ENCODE results near the gene DCK. TPM values are rescaled to one million over a fixed set of nuclear protein-coding genes. Genes with fewer than 3 reads are reported as not detected.
"Not testable (repeated sequence)": the region's sequence is repeated elsewhere in the genome, so short reads cannot be mapped to it uniquely, and the experiment has no call there.

The DCK gene
- total and polyA plus RNA-seq, 2 donors, result 49.0 to 83.1 TPM

GRCh38 chr4:71027611-71028010 is 34.2 kb downstream of the DCK start:
- Histone ChIP-seq H3K4me3 (ENCODE audit: low read length in 2 of 2) (no peak overlapping the region), H3K36me3 (ENCODE audit: control insufficient read depth in 2 of 2, insufficient read depth in 2 of 2, low read length in 1 of 2) (peaks cover 30 to 80% of the 10 kb centered on the region in 2 donors), H3K9me3 (ENCODE audit: control insufficient read depth in 2 of 2, insufficient read depth in 1 of 2, low read length in 1 of 2) (no peaks in the 10 kb centered on the region), H3K4me1 (ENCODE audit: control insufficient read depth in 2 of 2, insufficient read depth in 2 of 2, low read length in 2 of 2) (no peaks in the 10 kb centered on the region), H3K27me3 (ENCODE audit: control insufficient read depth in 2 of 2, insufficient read depth in 1 of 2, low read length in 1 of 2) (no peaks in the 10 kb centered on the region), H3K27ac (ENCODE audit: low read depth in 1 of 2, low read length in 1 of 2) (no peak overlapping the region)
- 98% methylated on average over 1 of the region's 1 CpG for WGBS
- DNase-seq (ENCODE audit: low read depth in 6 of 9, low spot score in 9 of 9), result no peak

GRCh38 chr4:71029504-71029903 is 36.1 kb downstream of the DCK start:
- no peak overlapping the region for H3K27ac ChIP-seq (ENCODE audit: low read depth in 1 of 2, low read length in 1 of 2)
- 94% methylated on average over 1 of the region's 1 CpG for WGBS
- no peak overlapping the region for H3K4me3 ChIP-seq (ENCODE audit: low read length in 2 of 2)
- H3K36me3 ChIP-seq (ENCODE audit: control insufficient read depth in 2 of 2, insufficient read depth in 2 of 2, low read length in 1 of 2), result peaks cover 41 to 77% of the 10 kb centered on the region in 2 donors
- DNase-seq (ENCODE audit: low read depth in 6 of 9, low spot score in 9 of 9), result no peak
- H3K4me1 ChIP-seq (ENCODE audit: control insufficient read depth in 2 of 2, insufficient read depth in 2 of 2, low read length in 2 of 2), result no peaks in the 10 kb centered on the region
- H3K9me3 ChIP-seq (ENCODE audit: control insufficient read depth in 2 of 2, insufficient read depth in 1 of 2, low read length in 1 of 2), result no peaks in the 10 kb centered on the region
- H3K27me3 ChIP-seq (ENCODE audit: control insufficient read depth in 2 of 2, insufficient read depth in 1 of 2, low read length in 1 of 2), result no peaks in the 10 kb centered on the region

- not testable (repeated sequence) for H3K4me3 ChIP-seq (ENCODE audit: low read length in 2 of 2); H3K27ac ChIP-seq (ENCODE audit: low read depth in 1 of 2, low read length in 1 of 2)
- peaks cover 66 to 78% of the 10 kb centered on the region in 2 donors for H3K36me3 ChIP-seq (ENCODE audit: control insufficient read depth in 2 of 2, insufficient read depth in 2 of 2, low read length in 1 of 2)
Measured at GRCh38 chr4:71032106-71032505, 38.7 kb downstream of the DCK start.

GRCh38 chr4:71045256-71045655 is 51.8 kb downstream of the DCK start:
- no peaks in the 10 kb centered on the region for H3K4me1 ChIP-seq (ENCODE audit: control insufficient read depth in 2 of 2, insufficient read depth in 2 of 2, low read length in 2 of 2)
- peaks cover 13 to 33% of the 10 kb centered on the region in 2 donors for H3K36me3 ChIP-seq (ENCODE audit: control insufficient read depth in 2 of 2, insufficient read depth in 2 of 2, low read length in 1 of 2)
- H3K27me3 ChIP-seq (ENCODE audit: control insufficient read depth in 2 of 2, insufficient read depth in 1 of 2, low read length in 1 of 2), result no peaks in the 10 kb centered on the region
- H3K4me3 ChIP-seq (ENCODE audit: low read length in 2 of 2), result no peak overlapping the region
- WGBS, result 71% methylated on average over 4 of the region's 4 CpGs
- H3K9me3 ChIP-seq (ENCODE audit: control insufficient read depth in 2 of 2, insufficient read depth in 1 of 2, low read length in 1 of 2), result peaks cover 0 to 4% of the 10 kb centered on the region in 2 donors
- no peak for DNase-seq (ENCODE audit: low read depth in 6 of 9, low spot score in 9 of 9)
- no peak overlapping the region for H3K27ac ChIP-seq (ENCODE audit: low read depth in 1 of 2, low read length in 1 of 2)

More at GRCh38 chr4:71032106-71032505, 38.7 kb downstream of the DCK start:
- 95% methylated on average over 10 of the region's 10 CpGs for WGBS
- H3K27me3 ChIP-seq (ENCODE audit: control insufficient read depth in 2 of 2, insufficient read depth in 1 of 2, low read length in 1 of 2); H3K9me3 ChIP-seq (ENCODE audit: control insufficient read depth in 2 of 2, insufficient read depth in 1 of 2, low read length in 1 of 2); DNase-seq (ENCODE audit: low read depth in 6 of 9, low spot score in 9 of 9); H3K4me1 ChIP-seq (ENCODE audit: control insufficient read depth in 2 of 2, insufficient read depth in 2 of 2, low read length in 2 of 2): not testable (repeated sequence)

DNA sequence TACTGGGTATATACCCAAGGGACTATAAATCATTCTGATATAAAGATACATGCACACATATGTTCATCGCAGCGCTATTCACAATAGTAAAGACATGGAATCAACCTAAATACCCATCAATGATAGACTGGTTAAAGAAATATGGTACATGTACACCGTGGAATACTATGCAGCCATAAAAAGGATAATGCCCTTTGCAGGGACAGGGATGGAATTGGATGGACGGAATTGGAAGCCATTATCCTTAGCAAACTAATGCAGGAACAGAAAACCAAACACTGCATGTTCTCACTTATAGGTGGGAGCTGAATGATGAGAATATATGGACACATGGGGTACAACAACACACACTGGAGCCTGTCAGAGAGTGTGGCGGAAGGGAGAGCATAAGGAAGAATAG is 55.9 kb downstream of the DCK start:
- H3K27ac ChIP-seq (ENCODE audit: low read depth in 1 of 2, low read length in 1 of 2), result no peak overlapping the region
- no peaks in the 10 kb centered on the region for H3K9me3 ChIP-seq (ENCODE audit: control insufficient read depth in 2 of 2, insufficient read depth in 1 of 2, low read length in 1 of 2)
- peaks cover 0 to 3% of the 10 kb centered on the region in 2 donors for H3K36me3 ChIP-seq (ENCODE audit: control insufficient read depth in 2 of 2, insufficient read depth in 2 of 2, low read length in 1 of 2)
- WGBS, result 89% methylated on average over 5 of the region's 5 CpGs
- no peaks in the 10 kb centered on the region for H3K4me1 ChIP-seq (ENCODE audit: control insufficient read depth in 2 of 2, insufficient read depth in 2 of 2, low read length in 2 of 2)
- H3K27me3 ChIP-seq (ENCODE audit: control insufficient read depth in 2 of 2, insufficient read depth in 1 of 2, low read length in 1 of 2), result no peaks in the 10 kb centered on the region
- DNase-seq (ENCODE audit: low read depth in 6 of 9, low spot score in 9 of 9), result no peak
- no peak overlapping the region for H3K4me3 ChIP-seq (ENCODE audit: low read length in 2 of 2)

GRCh38 chr4:71050809-71051208 is 57.4 kb downstream of the DCK start:
- H3K27ac ChIP-seq (ENCODE audit: low read depth in 1 of 2, low read length in 1 of 2), result no peak overlapping the region
- no peak overlapping the region for H3K4me3 ChIP-seq (ENCODE audit: low read length in 2 of 2)
- no peaks in the 10 kb centered on the region for H3K9me3 ChIP-seq (ENCODE audit: control insufficient read depth in 2 of 2, insufficient read depth in 1 of 2, low read length in 1 of 2)
- WGBS, result 96% methylated on average over 1 of the region's 1 CpG
- no peak for DNase-seq (ENCODE audit: low read depth in 6 of 9, low spot score in 9 of 9)
- no peaks in the 10 kb centered on the region for H3K27me3 ChIP-seq (ENCODE audit: control insufficient read depth in 2 of 2, insufficient read depth in 1 of 2, low read length in 1 of 2)
- no peaks in the 10 kb centered on the region for H3K4me1 ChIP-seq (ENCODE audit: control insufficient read depth in 2 of 2, insufficient read depth in 2 of 2, low read length in 2 of 2)
- no peaks in the 10 kb centered on the region for H3K36me3 ChIP-seq (ENCODE audit: control insufficient read depth in 2 of 2, insufficient read depth in 2 of 2, low read length in 1 of 2)

- DNase-seq (ENCODE audit: low read depth in 6 of 9, low spot score in 9 of 9), result no peak
- no peak overlapping the region for H3K4me3 ChIP-seq (ENCODE audit: low read length in 2 of 2)
- no peaks in the 10 kb centered on the region for H3K4me1 ChIP-seq (ENCODE audit: control insufficient read depth in 2 of 2, insufficient read depth in 2 of 2, low read length in 2 of 2)
- WGBS, result 83% methylated on average over 7 of the region's 7 CpGs
- no peaks in the 10 kb centered on the region for H3K9me3 ChIP-seq (ENCODE audit: control insufficient read depth in 2 of 2, insufficient read depth in 1 of 2, low read length in 1 of 2)
- no peaks in the 10 kb centered on the region for H3K36me3 ChIP-seq (ENCODE audit: control insufficient read depth in 2 of 2, insufficient read depth in 2 of 2, low read length in 1 of 2)
- H3K27ac ChIP-seq (ENCODE audit: low read depth in 1 of 2, low read length in 1 of 2), result no peak overlapping the region
- no peaks in the 10 kb centered on the region for H3K27me3 ChIP-seq (ENCODE audit: control insufficient read depth in 2 of 2, insufficient read depth in 1 of 2, low read length in 1 of 2)
Measured at GRCh38 chr4:71052034-71052433, 58.6 kb downstream of the DCK start.

GRCh38 chr4:71052716-71053115 is 59.3 kb downstream of the DCK start:
- Histone ChIP-seq H3K27ac (ENCODE audit: low read depth in 1 of 2, low read length in 1 of 2) (no peak overlapping the region), H3K27me3 (ENCODE audit: control insufficient read depth in 2 of 2, insufficient read depth in 1 of 2, low read length in 1 of 2) (no peaks in the 10 kb centered on the region), H3K36me3 (ENCODE audit: control insufficient read depth in 2 of 2, insufficient read depth in 2 of 2, low read length in 1 of 2) (no peaks in the 10 kb centered on the region), H3K4me1 (ENCODE audit: control insufficient read depth in 2 of 2, insufficient read depth in 2 of 2, low read length in 2 of 2) (no peaks in the 10 kb centered on the region), H3K4me3 (ENCODE audit: low read length in 2 of 2) (no peak overlapping the region), H3K9me3 (ENCODE audit: control insufficient read depth in 2 of 2, insufficient read depth in 1 of 2, low read length in 1 of 2) (no peaks in the 10 kb centered on the region)
- 66% methylated on average over 2 of the region's 2 CpGs for whole genome bisulfite sequencing
- no peak for DNase-seq (ENCODE audit: low read depth in 6 of 9, low spot score in 9 of 9)

- not testable (repeated sequence) for H3K4me3 ChIP-seq (ENCODE audit: low read length in 2 of 2); H3K36me3 ChIP-seq (ENCODE audit: control insufficient read depth in 2 of 2, insufficient read depth in 2 of 2, low read length in 1 of 2); H3K4me1 ChIP-seq (ENCODE audit: control insufficient read depth in 2 of 2, insufficient read depth in 2 of 2, low read length in 2 of 2); H3K9me3 ChIP-seq (ENCODE audit: control insufficient read depth in 2 of 2, insufficient read depth in 1 of 2, low read length in 1 of 2); DNase-seq (ENCODE audit: low read depth in 6 of 9, low spot score in 9 of 9); H3K27ac ChIP-seq (ENCODE audit: low read depth in 1 of 2, low read length in 1 of 2); H3K27me3 ChIP-seq (ENCODE audit: control insufficient read depth in 2 of 2, insufficient read depth in 1 of 2, low read length in 1 of 2)
- whole genome bisulfite sequencing, result no CpG with 5 or more reads among the region's 1 CpG
Measured at GRCh38 chr4:71053613-71054012, 60.2 kb downstream of the DCK start.

- H3K27ac ChIP-seq (ENCODE audit: low read depth in 1 of 2, low read length in 1 of 2); H3K4me3 ChIP-seq (ENCODE audit: low read length in 2 of 2); H3K9me3 ChIP-seq (ENCODE audit: control insufficient read depth in 2 of 2, insufficient read depth in 1 of 2, low read length in 1 of 2); DNase-seq (ENCODE audit: low read depth in 6 of 9, low spot score in 9 of 9); H3K27me3 ChIP-seq (ENCODE audit: control insufficient read depth in 2 of 2, insufficient read depth in 1 of 2, low read length in 1 of 2); H3K36me3 ChIP-seq (ENCODE audit: control insufficient read depth in 2 of 2, insufficient read depth in 2 of 2, low read length in 1 of 2); H3K4me1 ChIP-seq (ENCODE audit: control insufficient read depth in 2 of 2, insufficient read depth in 2 of 2, low read length in 2 of 2): not testable (repeated sequence)
- WGBS, result 89% methylated on average over 16 of the region's 16 CpGs
Measured at GRCh38 chr4:71059573-71059972, 66.1 kb downstream of the DCK start.

Measured in thymus (tissue), 11 donors.